ENCODE data around the gene PDHA1.

The PDHA1 gene

DNA sequence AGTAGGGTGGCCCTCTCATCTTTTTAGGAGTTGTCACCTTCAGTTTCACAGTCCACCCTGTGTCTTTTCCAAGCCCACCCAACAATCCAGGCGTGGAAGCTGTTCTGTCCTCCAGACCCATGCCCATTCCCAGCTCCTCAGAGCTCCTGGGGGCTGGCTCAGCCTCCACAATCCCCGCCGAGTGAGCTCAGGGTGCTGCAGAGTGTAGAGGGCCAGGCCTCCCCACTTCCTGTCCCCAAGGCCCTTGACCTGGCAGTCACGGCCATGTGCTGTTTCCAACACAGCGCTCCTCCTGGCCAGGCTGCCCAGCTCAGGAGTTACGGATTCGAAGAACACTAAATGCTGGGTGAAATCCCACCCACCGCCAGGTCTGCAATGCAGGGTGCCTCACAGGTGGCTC, 31.8 kb downstream of the PDHA1 start:
- DNase-seq (ENCODE audit: low read depth in 2 of 2) = no peak

DNA sequence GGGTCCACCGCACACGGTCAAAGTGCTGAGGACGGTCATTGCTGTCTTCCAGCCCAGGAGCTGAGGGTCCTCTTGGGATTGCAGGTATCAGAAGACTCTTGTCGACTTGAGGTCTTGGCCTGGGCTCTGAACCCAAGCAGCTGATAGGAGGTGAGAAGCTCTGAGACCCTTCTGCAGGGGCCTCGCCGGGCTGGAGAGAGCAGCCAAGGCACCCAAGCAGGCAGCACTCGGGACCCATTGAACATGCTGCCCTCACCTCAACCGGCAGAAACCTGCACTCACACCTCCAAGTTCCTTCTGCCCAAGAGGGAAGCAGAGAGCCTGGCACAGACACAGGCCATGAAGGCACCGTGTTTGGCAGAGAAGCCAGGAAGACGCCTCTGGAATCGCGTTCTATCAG, 34.1 kb downstream of the PDHA1 start:
- no peak for DNase-seq (ENCODE audit: low read depth in 2 of 2)

- DNase-seq (ENCODE audit: low read depth in 2 of 2) = no peak
Measured at GRCh38 chrX:19381326-19381725, 37.6 kb downstream of the PDHA1 start.

DNA sequence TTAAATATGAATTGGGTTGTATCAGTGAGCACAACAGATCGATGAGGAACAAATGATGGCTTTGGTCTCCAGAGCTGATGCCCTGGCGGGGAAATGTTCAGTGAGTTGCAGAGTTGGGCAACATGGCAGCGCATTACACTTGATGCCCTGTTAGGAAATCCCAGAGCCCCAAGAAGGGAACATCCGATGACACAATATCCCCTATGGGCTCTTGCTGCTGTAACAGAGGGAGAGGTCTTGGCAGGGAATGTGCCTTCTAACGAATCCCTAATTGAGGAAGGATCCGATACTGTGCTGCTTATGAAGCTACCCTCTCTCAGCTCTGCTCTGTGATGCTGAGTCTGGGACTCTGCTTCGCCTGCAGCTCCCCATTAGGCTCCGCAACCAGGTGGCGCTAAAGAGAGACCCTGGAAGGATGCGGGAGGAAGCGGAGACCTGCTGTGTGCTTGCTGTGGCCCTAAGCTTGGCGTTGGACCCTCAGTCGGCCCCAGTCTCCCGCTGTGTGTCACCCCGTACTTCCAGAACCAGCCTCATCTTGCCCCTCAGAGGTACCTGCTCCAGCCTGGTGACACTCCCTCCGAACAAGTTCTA, 38.9 kb downstream of the PDHA1 start:
- peak; percentile 46 for DNase-seq (ENCODE audit: low read depth in 2 of 2)

DNA sequence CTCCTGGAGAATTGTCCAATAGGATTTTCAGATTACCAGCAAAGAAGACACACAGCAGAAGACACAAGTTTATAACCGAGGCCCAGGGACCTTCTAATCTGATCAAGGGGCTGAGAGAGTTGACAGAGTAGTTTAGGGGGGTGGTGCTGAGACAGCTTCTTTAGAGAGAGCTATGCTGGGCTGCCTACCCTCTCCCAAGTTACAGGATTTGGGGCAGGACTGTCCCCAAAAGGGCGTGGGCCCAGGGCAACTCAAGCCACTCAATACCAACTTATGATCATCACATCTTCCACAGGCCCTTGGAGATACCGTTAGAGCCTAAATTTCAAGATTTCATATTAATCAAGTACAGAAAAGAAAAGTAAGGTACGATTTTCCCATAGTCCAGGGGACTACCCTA, 43.0 kb downstream of the PDHA1 start:
- no peak for DNase-seq (ENCODE audit: low read depth in 2 of 2)

- DNase-seq (ENCODE audit: low read depth in 2 of 2) = no peak
Measured at GRCh38 chrX:19388064-19388679, 44.4 kb downstream of the PDHA1 start.

GRCh38 chrX:19388741-19389140, 45.0 kb downstream of the PDHA1 start:
- DNase-seq (ENCODE audit: low read depth in 2 of 2) = no peak

- DNase-seq (ENCODE audit: low read depth in 2 of 2) = no peak
Measured at GRCh38 chrX:19389227-19389845, 45.6 kb downstream of the PDHA1 start.

GRCh38 chrX:19392078-19392477, 48.4 kb downstream of the PDHA1 start:
- no peak for DNase-seq (ENCODE audit: low read depth in 2 of 2)

GRCh38 chrX:19392703-19393102, 49.0 kb downstream of the PDHA1 start:
- DNase-seq (ENCODE audit: low read depth in 2 of 2) = no peak

DNA sequence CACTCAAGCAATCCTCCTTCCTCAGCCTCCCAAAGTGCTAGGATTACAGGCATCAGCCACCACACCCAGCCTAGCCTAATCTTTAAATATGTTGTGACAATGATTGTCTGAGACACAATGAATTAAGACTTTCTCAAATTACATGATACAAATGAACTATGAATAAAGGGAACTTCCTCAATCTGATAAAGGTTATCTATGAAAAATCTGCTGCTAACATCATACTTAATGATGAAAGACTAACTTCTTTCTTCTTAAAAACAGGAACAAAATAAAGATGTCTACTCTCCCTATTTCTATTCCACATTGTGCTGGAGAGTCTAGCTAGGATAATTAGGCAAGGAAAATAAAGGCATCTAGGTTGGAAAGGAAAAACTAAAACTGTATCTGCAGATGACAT, 60.0 kb downstream of the PDHA1 start:
- DNase-seq (ENCODE audit: low read depth in 2 of 2) = no peak

DNA sequence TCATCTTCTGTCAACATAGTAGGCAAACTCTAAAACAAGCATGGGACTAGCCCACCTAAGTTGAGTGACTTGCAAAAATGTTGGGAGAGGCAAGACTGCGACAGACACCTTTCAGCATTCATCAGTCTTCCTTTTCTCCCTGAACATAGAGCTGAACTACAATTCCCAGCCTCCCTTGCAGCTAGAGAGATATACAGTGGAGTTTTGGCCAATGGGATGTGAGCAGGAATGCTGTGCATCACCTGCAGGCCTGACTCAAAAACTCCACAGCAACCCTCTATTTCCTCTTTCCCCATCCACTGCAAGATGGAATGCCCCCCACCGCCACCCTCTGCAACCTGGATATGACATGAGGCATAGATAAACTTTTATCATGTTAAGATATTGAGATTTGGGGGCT, 66.5 kb downstream of the PDHA1 start:
- no peak for DNase-seq (ENCODE audit: low read depth in 2 of 2)

Data from activated CD4-positive, alpha-beta T cell treated with anti-CD3 and anti-CD28 coated beads for 24 hours (primary cell).